Activated naive CD4-positive, alpha-beta T cell (primary cell): ENCODE results near the gene MSGN1.
"Not testable (repeated sequence)": the region's sequence is repeated elsewhere in the genome, so short reads cannot be mapped to it uniquely, and the experiment has no call there.

ENCODE experiments used
- DNase-seq, 4 experiments: peaks; one replicate each; lab custom pipeline; 2025; lab: John Stamatoyannopoulos, UW

The MSGN1 gene

DNA sequence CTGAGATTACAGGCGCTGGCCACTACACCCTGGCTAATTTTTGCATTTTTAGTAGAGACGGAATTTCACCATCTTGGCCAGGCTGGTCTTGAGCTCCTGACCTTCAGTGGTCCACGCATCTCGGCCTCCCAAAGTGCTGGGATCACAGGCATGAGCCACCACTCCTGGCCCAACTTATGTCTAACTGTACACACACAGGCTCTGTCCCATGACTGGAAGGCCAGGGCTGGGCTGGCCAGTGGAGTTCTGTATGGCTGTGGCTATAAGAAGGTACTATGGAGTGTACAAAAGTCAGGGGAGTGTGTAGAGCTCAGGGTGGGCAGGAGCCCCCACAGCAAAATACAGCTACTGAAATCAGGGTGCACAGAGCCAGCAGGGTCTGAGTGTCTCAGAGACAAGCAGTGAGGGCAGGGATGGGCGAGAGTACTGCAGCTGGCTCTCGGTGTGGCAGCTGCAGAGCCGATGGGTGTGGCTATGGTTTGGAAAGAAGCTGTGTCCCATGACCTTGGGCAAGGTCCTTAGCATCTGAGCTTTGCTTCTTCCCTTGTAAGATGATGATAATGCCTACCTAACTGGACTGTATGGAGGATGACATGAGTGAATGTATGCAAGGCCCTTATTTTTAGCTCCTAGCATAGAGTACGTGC lies 10.4 kb upstream of the MSGN1 start:
- no peak for DNase-seq

DNA sequence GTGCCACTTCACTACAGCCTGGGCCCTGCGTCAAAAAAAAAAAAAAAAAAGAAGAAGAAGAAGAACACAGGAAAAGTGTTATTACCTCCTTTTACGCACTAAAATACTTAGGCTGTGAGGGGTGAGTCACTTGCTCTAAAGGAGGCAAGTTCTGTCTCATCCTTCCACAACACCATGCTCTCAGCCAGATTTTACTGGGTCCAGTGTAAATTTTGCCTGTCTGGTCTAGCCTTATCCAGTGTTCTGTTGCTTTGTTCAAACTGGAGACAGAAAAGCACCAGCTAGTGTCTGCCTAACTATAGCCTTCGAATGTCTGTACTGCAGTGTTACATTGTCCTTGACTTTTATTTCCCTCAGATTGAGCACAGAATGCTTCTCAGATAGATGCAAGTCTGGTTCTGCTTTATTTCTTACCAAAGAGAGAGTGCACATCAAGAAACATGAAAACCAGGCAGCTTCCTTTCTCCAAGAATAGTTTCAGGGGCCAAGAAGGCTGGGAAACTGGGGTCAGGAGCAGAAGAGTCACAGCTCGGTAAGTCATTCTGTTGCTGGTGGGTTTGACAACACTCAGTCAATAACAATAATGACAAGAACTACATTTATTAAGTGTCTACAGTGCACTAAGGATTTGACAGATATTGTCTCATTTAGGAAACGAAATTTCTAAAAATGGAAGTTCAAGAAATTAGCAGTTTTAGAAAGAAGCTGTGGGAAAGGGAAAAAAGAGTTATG lies 3.1 kb upstream of the MSGN1 start:
- no peak for DNase-seq

- no peak for DNase-seq
Measured at GRCh38 chr2:17813742-17814473, 2.4 kb upstream of the MSGN1 start.

DNA sequence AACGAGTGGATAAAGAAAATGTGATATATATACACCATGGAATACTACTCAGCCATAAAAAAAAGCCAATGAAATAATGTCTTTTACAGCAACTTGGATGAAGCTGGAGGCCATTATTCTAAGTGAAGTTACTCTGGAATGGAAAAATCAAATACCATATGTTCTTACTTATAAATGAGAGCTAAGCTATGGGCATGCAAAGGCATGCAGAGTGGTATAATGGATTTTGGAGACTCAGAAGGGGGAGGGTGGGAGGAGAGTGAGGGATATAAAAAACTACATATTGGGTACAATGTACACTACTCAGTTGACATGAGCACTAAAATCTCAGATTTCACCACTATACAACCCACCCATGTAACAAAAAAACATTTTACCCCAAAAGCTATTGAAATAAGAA lies 1.7 kb upstream of the MSGN1 start:
- no peak for DNase-seq

GRCh38 chr2:17815468-17816184 lies 634 bp upstream of the MSGN1 start:
- no peak for DNase-seq

DNA sequence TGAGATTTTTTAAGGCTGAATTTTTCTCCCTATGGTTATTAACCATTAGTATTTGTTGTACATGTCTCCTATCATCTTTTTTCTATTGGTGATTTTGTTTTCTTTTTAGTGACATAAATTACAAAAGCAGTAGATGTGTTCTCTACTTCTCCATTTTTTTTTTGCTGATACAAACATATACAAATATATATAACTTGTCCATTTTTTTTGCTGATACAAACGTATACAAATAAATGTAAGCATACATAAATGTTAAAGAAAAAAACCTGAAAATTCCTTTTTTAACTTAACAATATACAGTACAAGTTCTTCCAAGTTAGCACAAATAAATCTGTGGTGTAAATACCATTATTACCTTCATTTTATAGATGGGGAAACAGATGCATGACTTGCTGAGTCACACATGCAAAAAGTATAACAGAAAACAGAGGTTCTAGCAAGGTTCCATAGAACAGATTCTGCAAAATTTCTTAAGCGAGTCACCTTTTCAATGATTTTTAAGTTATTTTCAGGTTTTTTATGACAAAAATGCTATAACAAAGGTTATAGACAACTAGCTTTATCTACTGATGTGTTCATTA lies 2.1 kb downstream of the MSGN1 start:
- no peak for DNase-seq

GRCh38 chr2:17821080-17821479 lies 4.8 kb downstream of the MSGN1 start:
- DNase-seq: no peak

GRCh38 chr2:17821535-17822444 lies 5.5 kb downstream of the MSGN1 start:
- no peak for DNase-seq

DNA sequence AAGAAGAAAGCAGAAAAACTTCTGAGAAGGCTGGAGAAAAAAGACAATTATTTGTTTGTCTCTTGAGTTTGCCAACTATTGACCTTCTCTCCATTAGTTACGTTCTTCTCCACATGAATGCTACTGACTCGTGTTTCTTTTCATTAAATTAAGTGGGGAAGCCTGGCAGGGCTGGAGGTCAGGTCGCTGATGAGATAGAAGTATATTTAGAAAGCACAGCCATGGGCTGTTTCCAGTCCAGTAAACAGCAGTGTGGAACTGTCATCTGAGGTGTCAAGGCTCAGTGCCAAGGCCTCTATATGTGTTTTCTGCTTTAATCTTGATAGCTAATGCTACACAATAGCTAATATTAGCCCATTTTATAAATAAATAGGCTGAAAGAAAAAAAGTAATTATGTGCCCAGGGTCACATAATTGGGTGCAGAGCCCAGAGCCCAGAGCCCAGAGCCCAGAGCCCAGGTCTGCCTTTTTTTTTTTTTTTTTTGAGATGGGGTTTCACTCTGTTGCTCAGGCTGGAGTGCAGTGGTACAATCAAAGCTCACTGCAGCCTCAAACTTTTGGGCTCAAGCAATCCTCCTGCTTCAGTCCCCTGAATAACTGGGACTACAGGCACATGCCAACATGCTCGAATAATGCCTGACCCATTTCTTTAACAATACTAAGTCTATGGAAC lies 6.3 kb downstream of the MSGN1 start:
- no peak for DNase-seq

- not testable (repeated sequence) for DNase-seq
Measured at GRCh38 chr2:17823646-17824045, 7.4 kb downstream of the MSGN1 start.

- no peak for DNase-seq
Measured at GRCh38 chr2:17827316-17827715, 11.1 kb downstream of the MSGN1 start.

DNA sequence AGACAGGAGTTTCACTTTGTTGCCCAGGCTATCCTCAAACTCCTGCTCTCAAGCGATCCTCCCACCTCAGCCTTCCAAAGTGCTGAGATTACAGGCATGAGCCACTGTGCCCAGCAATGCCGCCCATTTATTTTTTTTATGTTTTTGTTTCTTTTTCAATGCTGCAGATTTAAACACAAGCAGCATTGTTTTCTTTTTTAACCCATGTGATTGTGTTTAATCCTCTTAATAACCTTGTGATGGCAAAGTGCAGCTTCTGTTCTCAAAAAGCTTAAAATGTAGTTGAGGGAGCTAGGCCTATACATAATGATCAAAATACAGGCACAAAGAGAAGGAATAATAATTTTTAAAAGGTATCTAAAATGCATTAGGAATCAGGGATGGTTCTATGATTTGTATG lies 11.5 kb downstream of the MSGN1 start:
- DNase-seq: no peak

DNA sequence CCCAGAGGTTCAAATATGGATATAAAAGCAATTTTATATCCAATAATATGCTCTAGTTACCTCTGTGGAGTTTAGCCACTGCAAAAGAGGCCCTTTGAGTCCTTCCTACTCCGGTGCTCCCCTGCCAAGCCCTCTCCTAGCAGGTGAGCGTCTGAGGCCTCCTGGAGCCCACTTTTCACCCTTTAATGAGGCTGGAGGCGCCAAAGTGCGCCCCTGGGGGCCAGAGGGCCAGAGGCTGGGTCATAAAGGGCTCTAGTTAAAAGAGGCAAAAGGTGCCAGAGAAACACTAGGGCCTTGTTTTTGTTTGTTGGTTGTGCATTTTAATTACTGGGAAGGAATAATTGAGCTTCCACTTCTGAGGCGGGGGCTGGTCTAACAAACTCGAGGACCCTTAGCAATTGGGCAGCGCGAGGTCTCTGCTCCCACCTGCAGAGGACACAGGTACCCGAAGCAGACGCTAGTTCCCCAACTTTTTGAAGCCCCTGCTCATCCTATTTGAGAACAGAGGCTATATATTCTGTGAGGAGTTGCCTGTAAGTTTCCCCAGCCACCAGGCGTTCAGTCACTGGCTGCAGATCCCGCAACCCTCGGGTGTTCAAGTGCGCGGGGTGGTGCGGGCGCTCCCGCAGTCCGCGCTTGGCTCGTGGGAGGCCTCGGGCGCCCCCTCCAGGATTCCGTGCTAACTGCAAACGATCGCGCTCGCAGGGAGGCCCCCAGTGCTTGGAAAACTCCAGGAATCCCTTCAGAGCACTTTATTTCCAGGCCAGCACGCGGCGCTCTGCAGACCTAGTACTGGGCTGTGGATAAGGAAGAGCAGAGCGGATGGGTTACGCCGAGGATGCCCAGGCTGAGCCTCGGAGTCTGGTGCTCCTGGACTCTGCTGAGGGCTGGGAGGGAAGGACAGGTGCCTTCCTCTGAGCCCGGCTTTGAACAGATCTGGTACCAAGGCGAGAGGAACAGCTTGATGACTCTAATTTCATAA lies 14.1 kb downstream of the MSGN1 start:
- peak in 2 of 4 experiments; percentile 4 to 5 for DNase-seq

DNA sequence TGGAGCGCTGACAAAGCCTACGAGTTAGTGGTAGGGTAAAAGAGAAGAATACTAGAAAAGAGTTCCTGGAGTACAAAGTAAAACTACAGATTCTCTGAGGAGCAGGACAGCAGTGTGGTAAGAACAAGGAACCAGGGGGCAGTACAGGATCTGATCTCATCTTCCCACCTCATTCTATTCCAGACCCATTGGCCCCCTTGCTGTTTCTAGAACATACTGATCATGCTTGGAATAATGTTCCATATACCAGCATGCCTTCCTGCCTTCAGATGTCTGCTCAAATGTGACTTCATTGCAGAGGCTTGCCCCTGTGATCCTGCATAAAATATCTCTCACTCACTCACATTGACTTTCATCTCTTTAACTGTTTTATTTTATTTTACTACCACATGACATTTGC lies 19.3 kb downstream of the MSGN1 start:
- no peak for DNase-seq

- no peak for DNase-seq
Measured at GRCh38 chr2:17839959-17840358, 23.7 kb downstream of the MSGN1 start.

GRCh38 chr2:17843457-17843856 lies 27.2 kb downstream of the MSGN1 start:
- DNase-seq: no peak

DNA sequence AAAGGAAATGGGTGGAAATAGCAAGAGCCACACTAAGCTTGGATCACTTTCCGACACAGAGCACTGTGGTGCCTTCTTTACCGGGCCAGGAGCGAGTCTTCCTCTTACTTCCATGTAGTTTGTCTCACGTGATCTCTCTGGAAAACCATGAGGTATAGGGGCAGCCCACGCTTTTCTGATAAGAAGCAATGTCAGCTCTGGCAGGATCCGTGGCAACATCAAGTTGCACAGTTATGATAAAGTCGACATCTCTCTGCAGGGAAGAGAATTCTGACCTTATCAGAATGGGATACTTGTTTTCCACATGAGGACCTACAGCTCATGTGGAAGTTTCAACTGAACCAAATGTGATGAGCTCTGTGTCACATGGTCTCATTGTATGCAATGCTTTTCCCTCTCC lies 29.5 kb downstream of the MSGN1 start:
- DNase-seq: no peak

DNA sequence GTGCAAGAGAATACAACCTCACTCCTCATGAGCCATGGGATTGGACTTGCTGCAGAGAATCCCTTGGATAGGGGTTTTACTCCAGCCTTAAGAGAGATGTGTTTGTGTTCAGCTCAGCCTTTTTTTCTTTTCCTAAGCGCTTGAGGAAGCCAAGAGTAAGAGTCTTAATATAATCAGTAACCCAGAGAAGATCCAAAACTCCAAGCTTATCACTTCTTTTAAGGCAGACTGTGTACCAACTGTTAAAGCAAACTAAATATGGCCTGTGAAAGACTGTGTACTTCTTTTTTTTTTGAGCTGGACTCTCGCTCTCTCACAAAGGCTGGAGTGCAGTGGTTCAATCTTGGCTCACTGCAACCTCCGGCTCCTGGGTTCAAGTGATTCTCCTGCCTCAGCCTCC lies 30.4 kb downstream of the MSGN1 start:
- no peak for DNase-seq

- DNase-seq: no peak
Measured at GRCh38 chr2:17847236-17847635, 31.0 kb downstream of the MSGN1 start.
